Suprapubic skin (tissue), 3 donors: ENCODE data around the gene DUS2.

Experiments
- CTCF ChIP-seq, 2 donors: fragments of 200-600 bp in 1 of 2; fragments of 450-650 bp in 1 of 2; sonication (generic) in 1 of 2; IDR thresholded peaks; one replicate each; pipeline ENCODE4 v1.5.1; 2016 to 2019; ENCODE audit warnings: antibody characterized with exemption in 2 of 2, mild to moderate bottlenecking in 1 of 2, moderate library complexity in 1 of 2
- POLR2AphosphoS5 ChIP-seq, 3 donors: sonication (generic); formaldehyde crosslinking; IDR thresholded peaks; one replicate each; pipeline ENCODE4 v1.6.1; 2017; ENCODE audit warnings: antibody characterized with exemption in 3 of 3

GRCh38 chr16:68073902-68074760 is 51.0 kb downstream of the DUS2 start:
- TF ChIP-seq CTCF (IDR thresholded peaks at IDR 0.05) (no peak), POLR2AphosphoS5 (IDR thresholded peaks at IDR 0.05) (no peak)
